ENCODE measurements around the gene PEX1.
"Not testable (repeated sequence)": the region's sequence is repeated elsewhere in the genome, so short reads cannot be mapped to it uniquely, and the experiment has no call there.

The PEX1 gene

DNA sequence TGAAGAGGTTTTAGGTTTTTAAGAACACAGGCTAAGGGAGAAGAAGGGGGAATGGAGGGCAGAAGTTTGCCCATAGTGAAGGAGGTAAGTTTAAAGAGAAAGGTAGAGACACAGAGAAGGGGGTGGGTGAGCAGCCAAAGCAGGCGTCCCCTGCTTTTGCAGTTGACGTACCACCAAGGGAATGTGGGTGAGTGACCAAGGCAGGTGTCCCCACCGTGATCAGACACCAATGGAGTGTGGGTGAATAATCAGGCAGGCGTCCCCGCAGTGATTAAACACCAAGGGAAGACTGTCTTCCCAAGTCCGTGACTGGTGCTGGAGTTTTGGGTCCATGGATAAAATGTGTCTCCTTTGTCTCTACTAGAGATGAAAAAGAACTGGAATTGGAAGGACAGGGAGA is 44.1 kb downstream of the PEX1 start:
- Histone ChIP-seq H3K36me3 (ENCODE audit: control insufficient read depth in 2 of 2, insufficient read depth in 2 of 2, low read length in 2 of 2) (peaks cover 13 to 22% of the 10 kb centered on the region in 2 donors), H3K4me1 (ENCODE audit: control insufficient read depth in 2 of 2, insufficient read depth in 2 of 2, low read length in 2 of 2) (peaks cover 6 to 12% of the 10 kb centered on the region in 2 donors)
- not testable (repeated sequence) for H3K27ac ChIP-seq (ENCODE audit: low read depth in 2 of 2, low read length in 2 of 2); H3K4me3 ChIP-seq (ENCODE audit: low read length in 2 of 2); H3K9ac ChIP-seq (ENCODE audit: low read depth in 1 of 2, low read length in 2 of 2); H3K27me3 ChIP-seq (ENCODE audit: control insufficient read depth in 2 of 2, insufficient read depth in 2 of 2, low read length in 2 of 2); H3K9me3 ChIP-seq (ENCODE audit: control insufficient read depth in 2 of 2, low read length in 2 of 2)

DNA sequence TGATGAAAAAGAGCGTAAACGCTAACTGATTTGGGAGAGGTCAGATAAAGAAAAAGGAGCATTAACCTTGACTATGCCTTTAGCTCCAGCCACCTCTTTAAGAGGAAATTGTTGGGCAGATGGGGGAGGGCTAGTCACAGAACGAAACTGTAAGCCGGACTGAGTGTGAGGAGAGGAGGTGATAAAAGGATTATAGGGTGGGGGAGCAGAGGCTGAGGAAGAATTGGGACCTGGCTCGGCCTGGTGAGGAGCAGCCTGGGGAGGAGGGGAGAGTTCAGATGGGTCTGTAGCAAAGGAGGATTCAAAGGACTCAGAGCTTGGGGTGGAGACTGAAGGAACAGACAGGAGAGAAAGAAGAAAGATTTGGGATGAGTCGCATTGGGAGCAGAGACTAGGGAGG is 44.7 kb downstream of the PEX1 start:
- not testable (repeated sequence) for H3K4me3 ChIP-seq (ENCODE audit: low read length in 2 of 2); H3K27ac ChIP-seq (ENCODE audit: low read depth in 2 of 2, low read length in 2 of 2); H3K9ac ChIP-seq (ENCODE audit: low read depth in 1 of 2, low read length in 2 of 2); H3K9me3 ChIP-seq (ENCODE audit: control insufficient read depth in 2 of 2, low read length in 2 of 2); H3K27me3 ChIP-seq (ENCODE audit: control insufficient read depth in 2 of 2, insufficient read depth in 2 of 2, low read length in 2 of 2)
- Histone ChIP-seq H3K36me3 (ENCODE audit: control insufficient read depth in 2 of 2, insufficient read depth in 2 of 2, low read length in 2 of 2) (peaks cover 7 to 20% of the 10 kb centered on the region in 2 donors), H3K4me1 (ENCODE audit: control insufficient read depth in 2 of 2, insufficient read depth in 2 of 2, low read length in 2 of 2) (peaks cover 6 to 16% of the 10 kb centered on the region in 2 donors)

DNA sequence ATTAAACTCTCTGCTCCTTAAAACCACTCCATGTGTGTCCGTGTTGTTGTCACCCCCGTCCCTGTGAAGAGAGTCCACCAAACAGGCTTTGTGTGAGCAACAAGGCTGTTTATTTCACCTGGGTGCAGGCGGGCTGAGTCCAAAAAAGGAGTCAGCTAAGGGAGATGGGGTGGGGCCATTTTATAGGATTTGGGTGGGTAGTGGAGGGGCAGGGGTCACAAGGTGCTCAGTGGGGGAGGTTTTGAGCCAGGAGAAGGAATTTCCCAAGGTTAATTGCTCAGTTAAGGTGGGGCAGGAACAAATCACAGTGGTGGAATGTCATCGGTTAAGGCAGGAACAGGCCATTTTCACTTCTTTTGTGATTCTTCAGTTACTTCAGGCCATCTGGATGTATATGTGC is 49.2 kb downstream of the PEX1 start:
- H3K4me3 ChIP-seq (ENCODE audit: low read length in 2 of 2); H3K9me3 ChIP-seq (ENCODE audit: control insufficient read depth in 2 of 2, low read length in 2 of 2); H3K4me1 ChIP-seq (ENCODE audit: control insufficient read depth in 2 of 2, insufficient read depth in 2 of 2, low read length in 2 of 2); H3K9ac ChIP-seq (ENCODE audit: low read depth in 1 of 2, low read length in 2 of 2); H3K27me3 ChIP-seq (ENCODE audit: control insufficient read depth in 2 of 2, insufficient read depth in 2 of 2, low read length in 2 of 2); H3K36me3 ChIP-seq (ENCODE audit: control insufficient read depth in 2 of 2, insufficient read depth in 2 of 2, low read length in 2 of 2): not testable (repeated sequence)
- peak overlapping the region in 1 of 2 donors; percentile 51 for H3K27ac ChIP-seq (ENCODE audit: low read depth in 2 of 2, low read length in 2 of 2)

DNA sequence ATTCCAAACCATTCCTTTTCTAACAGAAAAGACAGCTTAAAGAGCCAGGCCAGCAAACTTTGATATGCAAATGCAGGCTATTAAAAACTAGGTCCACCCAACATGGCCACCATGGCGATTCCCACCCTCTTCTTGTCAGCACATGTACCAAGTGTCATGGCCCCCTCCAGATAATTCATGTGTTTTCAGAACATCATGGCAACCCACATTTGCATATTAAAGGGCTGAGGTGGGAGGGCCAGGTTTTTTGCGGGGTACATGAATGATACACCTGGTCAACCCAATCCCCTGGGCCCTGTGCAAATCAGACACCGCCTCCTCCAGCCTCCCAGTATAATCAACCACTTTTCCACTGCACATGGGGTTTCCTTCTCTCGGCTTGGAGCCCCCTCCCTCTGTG is 49.6 kb downstream of the PEX1 start:
- H3K9ac ChIP-seq (ENCODE audit: low read depth in 1 of 2, low read length in 2 of 2) = no peak overlapping the region
- H3K4me3 ChIP-seq (ENCODE audit: low read length in 2 of 2) = no peak overlapping the region
- H3K27ac ChIP-seq (ENCODE audit: low read depth in 2 of 2, low read length in 2 of 2) = peak overlapping the region in 1 of 2 donors; percentile 51
- H3K4me1 ChIP-seq (ENCODE audit: control insufficient read depth in 2 of 2, insufficient read depth in 2 of 2, low read length in 2 of 2) = peaks cover 0 to 4% of the 10 kb centered on the region in 2 donors
- H3K27me3 ChIP-seq (ENCODE audit: control insufficient read depth in 2 of 2, insufficient read depth in 2 of 2, low read length in 2 of 2) = no peaks in the 10 kb centered on the region
- no peaks in the 10 kb centered on the region for H3K9me3 ChIP-seq (ENCODE audit: control insufficient read depth in 2 of 2, low read length in 2 of 2)
- no peaks in the 10 kb centered on the region for H3K36me3 ChIP-seq (ENCODE audit: control insufficient read depth in 2 of 2, insufficient read depth in 2 of 2, low read length in 2 of 2)

DNA sequence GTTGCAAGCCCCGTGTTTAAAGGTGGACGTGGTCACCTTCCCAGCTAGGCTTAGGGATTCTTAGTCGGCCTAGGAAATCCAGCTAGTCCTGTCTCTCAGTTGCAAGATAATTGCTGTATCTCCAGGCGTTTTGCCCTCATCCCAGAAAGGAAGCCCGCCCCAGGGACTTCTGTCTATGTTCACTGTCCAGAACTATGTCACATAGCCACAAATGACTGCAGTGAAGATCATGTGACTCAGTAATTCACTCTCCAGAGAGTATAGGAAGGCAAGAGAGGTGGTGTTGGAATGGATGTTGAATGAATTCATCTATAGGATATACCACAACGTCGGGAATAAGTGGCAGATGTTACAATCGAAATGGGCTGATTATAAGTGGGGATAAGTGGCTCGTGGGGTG is 50.2 kb downstream of the PEX1 start:
- Histone ChIP-seq H3K27me3 (ENCODE audit: control insufficient read depth in 2 of 2, insufficient read depth in 2 of 2, low read length in 2 of 2) (no peaks in the 10 kb centered on the region), H3K36me3 (ENCODE audit: control insufficient read depth in 2 of 2, insufficient read depth in 2 of 2, low read length in 2 of 2) (no peaks in the 10 kb centered on the region), H3K27ac (ENCODE audit: low read depth in 2 of 2, low read length in 2 of 2) (no peak overlapping the region)

DNA sequence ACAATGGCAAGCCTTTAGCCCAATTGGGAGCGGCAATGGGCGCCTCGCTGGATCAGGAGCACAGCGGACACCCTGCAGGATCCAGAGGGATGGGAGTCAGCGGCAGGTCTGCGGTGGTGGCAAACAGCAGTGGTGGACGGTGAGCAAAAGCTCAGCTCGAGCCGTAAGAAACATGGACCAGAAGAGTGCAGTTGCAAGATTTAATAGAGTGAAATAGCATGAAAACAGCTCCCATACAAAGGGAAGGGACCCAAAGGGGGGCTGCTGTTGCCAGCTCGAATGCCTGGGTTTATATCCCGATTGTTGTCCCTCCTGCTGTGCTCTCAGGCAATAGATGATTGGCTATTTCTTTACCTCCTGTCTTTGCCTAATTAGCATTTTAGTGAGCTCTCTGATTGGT is 50.6 kb downstream of the PEX1 start, which contains the start of gene ERVW-1:
Gene ERVW-1 (minus strand): TSS at position 266 of the 400 bp plus-strand sequence. CDS start 7,565 bp downstream, outside the sequence.
- H3K9ac ChIP-seq (ENCODE audit: low read depth in 1 of 2, low read length in 2 of 2); H3K4me1 ChIP-seq (ENCODE audit: control insufficient read depth in 2 of 2, insufficient read depth in 2 of 2, low read length in 2 of 2); H3K9me3 ChIP-seq (ENCODE audit: control insufficient read depth in 2 of 2, low read length in 2 of 2); H3K36me3 ChIP-seq (ENCODE audit: control insufficient read depth in 2 of 2, insufficient read depth in 2 of 2, low read length in 2 of 2); H3K4me3 ChIP-seq (ENCODE audit: low read length in 2 of 2); H3K27me3 ChIP-seq (ENCODE audit: control insufficient read depth in 2 of 2, insufficient read depth in 2 of 2, low read length in 2 of 2): not testable (repeated sequence)
- H3K27ac ChIP-seq (ENCODE audit: low read depth in 2 of 2, low read length in 2 of 2) = peak within 1 kb of the TSS in 1 of 2 donors; percentile 51

More for the DNA sequence above, 50.2 kb downstream of the PEX1 start:
- H3K9me3 ChIP-seq (ENCODE audit: control insufficient read depth in 2 of 2, low read length in 2 of 2) = no peaks in the 10 kb centered on the region
- H3K4me3 ChIP-seq (ENCODE audit: low read length in 2 of 2) = no peak overlapping the region
- H3K4me1 ChIP-seq (ENCODE audit: control insufficient read depth in 2 of 2, insufficient read depth in 2 of 2, low read length in 2 of 2) = peaks cover 0 to 4% of the 10 kb centered on the region in 2 donors
- no peak overlapping the region for H3K9ac ChIP-seq (ENCODE audit: low read depth in 1 of 2, low read length in 2 of 2)

DNA sequence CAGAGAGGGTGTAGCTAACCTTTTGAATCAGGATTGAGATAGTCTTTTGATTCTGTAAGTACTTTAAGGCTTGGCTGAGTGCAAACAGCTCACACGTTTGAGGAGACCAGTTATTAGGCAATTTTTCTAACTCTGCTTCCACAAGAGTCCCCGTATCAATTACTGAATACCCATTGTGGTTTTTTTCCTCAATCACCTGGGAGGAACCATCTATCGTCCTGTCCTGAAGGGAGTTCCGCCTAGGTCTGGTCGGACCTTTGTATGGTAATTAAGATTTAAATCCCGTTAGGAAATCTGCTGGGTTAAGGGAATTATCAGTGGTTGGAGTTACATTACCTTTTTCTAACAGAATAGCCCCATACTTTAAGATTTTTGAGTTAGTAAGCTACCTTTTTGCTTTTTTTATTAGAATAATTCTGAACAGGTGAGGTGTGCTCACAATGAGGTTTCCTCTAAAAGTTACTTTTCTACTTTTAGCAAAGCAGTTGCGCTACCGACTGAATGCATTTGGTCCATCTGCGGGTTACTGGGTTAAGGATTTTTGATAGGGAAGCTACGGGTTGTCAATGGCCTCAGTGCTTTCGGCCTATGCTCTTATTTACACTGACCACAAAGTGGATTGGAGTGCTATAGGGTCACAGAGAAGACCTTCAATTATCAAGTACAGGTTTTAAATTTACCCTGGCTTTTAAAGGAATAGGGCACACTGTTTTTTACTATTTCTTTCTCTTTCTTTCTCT is 52.3 kb downstream of the PEX1 start:
- H3K4me3 ChIP-seq (ENCODE audit: low read length in 2 of 2); H3K27ac ChIP-seq (ENCODE audit: low read depth in 2 of 2, low read length in 2 of 2); H3K9ac ChIP-seq (ENCODE audit: low read depth in 1 of 2, low read length in 2 of 2); H3K9me3 ChIP-seq (ENCODE audit: control insufficient read depth in 2 of 2, low read length in 2 of 2); H3K4me1 ChIP-seq (ENCODE audit: control insufficient read depth in 2 of 2, insufficient read depth in 2 of 2, low read length in 2 of 2); H3K27me3 ChIP-seq (ENCODE audit: control insufficient read depth in 2 of 2, insufficient read depth in 2 of 2, low read length in 2 of 2); H3K36me3 ChIP-seq (ENCODE audit: control insufficient read depth in 2 of 2, insufficient read depth in 2 of 2, low read length in 2 of 2): not testable (repeated sequence)

DNA sequence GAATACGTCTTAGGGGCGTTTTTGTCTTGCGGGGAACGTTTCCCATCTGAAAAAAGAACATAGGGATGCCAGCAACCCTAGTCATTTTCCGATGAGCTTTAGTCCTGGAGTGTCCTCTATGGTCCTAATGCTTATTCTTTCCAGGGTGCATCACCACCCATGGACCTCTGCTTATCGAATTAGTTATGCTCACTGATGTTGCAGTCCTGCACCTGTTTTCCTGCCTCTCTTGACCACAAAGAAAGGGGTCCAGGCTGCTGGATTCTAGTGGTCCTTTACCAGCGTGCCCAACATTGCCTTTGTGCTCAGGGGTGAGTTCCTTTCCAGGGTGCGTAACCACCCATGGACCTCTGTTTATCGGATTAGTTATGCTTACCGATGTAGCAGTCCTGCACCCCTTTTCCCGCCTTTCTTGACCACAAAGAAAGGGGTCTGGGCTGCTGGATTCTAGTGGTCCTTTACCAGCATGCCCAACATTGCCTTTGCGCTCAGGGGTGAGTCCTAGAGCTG is 53.0 kb downstream of the PEX1 start:
- H3K27me3 ChIP-seq (ENCODE audit: control insufficient read depth in 2 of 2, insufficient read depth in 2 of 2, low read length in 2 of 2); H3K36me3 ChIP-seq (ENCODE audit: control insufficient read depth in 2 of 2, insufficient read depth in 2 of 2, low read length in 2 of 2); H3K4me3 ChIP-seq (ENCODE audit: low read length in 2 of 2): not testable (repeated sequence)

DNA sequence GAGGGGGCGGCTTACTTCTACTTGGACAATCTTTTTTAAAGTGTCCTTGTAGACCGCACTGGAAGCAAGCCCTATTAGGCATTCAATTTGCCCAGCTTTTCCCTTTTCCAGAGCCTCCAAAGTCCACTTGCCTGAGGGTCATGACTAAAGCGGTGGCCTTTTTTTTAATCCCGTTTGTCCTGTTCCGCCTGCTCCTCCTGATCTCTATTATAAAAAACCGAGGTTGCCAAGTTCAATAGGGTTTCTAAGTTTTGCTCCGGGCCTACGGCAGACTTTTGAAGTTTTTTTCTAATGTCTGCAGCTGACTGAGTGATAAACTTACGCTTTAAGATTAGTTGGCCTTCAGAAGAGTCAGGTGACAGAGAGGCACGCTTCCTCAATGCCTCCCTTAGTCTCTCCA is 54.3 kb downstream of the PEX1 start:
- not testable (repeated sequence) for H3K4me1 ChIP-seq (ENCODE audit: control insufficient read depth in 2 of 2, insufficient read depth in 2 of 2, low read length in 2 of 2); H3K27me3 ChIP-seq (ENCODE audit: control insufficient read depth in 2 of 2, insufficient read depth in 2 of 2, low read length in 2 of 2); H3K9ac ChIP-seq (ENCODE audit: low read depth in 1 of 2, low read length in 2 of 2)

More for the DNA sequence above, 53.0 kb downstream of the PEX1 start:
- not testable (repeated sequence) for H3K4me1 ChIP-seq (ENCODE audit: control insufficient read depth in 2 of 2, insufficient read depth in 2 of 2, low read length in 2 of 2); H3K27ac ChIP-seq (ENCODE audit: low read depth in 2 of 2, low read length in 2 of 2); H3K9me3 ChIP-seq (ENCODE audit: control insufficient read depth in 2 of 2, low read length in 2 of 2); H3K9ac ChIP-seq (ENCODE audit: low read depth in 1 of 2, low read length in 2 of 2)

DNA sequence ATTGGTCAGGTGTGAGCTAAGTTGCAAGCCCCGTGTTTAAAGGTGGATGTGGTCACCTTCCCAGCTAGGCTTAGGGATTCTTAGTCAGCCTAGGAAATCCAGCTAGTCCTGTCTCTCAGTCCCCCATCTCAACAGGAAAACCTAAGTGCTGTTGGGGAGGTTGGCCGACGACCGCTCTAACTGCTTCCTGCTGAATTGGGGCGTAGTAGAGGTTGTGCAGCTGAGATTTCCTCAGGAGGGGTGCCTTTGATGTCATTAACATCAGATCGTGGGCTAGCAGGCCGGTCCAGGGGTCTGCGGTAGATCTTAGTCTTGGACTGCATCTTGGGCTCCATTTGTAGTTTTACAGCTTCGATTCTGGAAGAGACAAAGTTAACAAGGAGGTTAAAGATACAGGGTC is 59.7 kb downstream of the PEX1 start:
- H3K27me3 ChIP-seq (ENCODE audit: control insufficient read depth in 2 of 2, insufficient read depth in 2 of 2, low read length in 2 of 2); H3K9ac ChIP-seq (ENCODE audit: low read depth in 1 of 2, low read length in 2 of 2); H3K36me3 ChIP-seq (ENCODE audit: control insufficient read depth in 2 of 2, insufficient read depth in 2 of 2, low read length in 2 of 2); H3K27ac ChIP-seq (ENCODE audit: low read depth in 2 of 2, low read length in 2 of 2); H3K9me3 ChIP-seq (ENCODE audit: control insufficient read depth in 2 of 2, low read length in 2 of 2); H3K4me3 ChIP-seq (ENCODE audit: low read length in 2 of 2); H3K4me1 ChIP-seq (ENCODE audit: control insufficient read depth in 2 of 2, insufficient read depth in 2 of 2, low read length in 2 of 2): not testable (repeated sequence)

More for the DNA sequence above, 54.3 kb downstream of the PEX1 start:
- H3K36me3 ChIP-seq (ENCODE audit: control insufficient read depth in 2 of 2, insufficient read depth in 2 of 2, low read length in 2 of 2); H3K9me3 ChIP-seq (ENCODE audit: control insufficient read depth in 2 of 2, low read length in 2 of 2); H3K4me3 ChIP-seq (ENCODE audit: low read length in 2 of 2); H3K27ac ChIP-seq (ENCODE audit: low read depth in 2 of 2, low read length in 2 of 2): not testable (repeated sequence)

All from mucosa of rectum (tissue), 2 donors.